ENCODE data around the gene TAF8. TPM values are rescaled to one million over a fixed set of nuclear protein-coding genes. Genes with fewer than 3 reads are reported as not detected.

The TAF8 gene
- 15.9 and 23.6 TPM in 2 replicates for total RNA-seq

GRCh38 chr6:42050297-42051267 is at the start of gene TAF8:
Gene TAF8, plus strand, starts transcription at chr6:42050524. Its CDS starts 18 bp downstream, at chr6:42050542.

Other genes with a start within 250 kb of the TAF8 start
- gene USP49, start 155.1 kb upstream of the TAF8 start, total RNA-seq: 0.35 and 1.7 TPM in 2 replicates
- 20.4 and 37.8 TPM in 2 replicates for gene MED20, start 129.4 kb upstream of the TAF8 start, total RNA-seq
- gene BYSL, start 129.0 kb upstream of the TAF8 start, total RNA-seq: 6.2 and 6.3 TPM in 2 replicates
- gene CCND3, start 108.7 kb upstream of the TAF8 start, total RNA-seq: 118 and 119 TPM in 2 replicates
- gene C6orf132, start 92.1 kb downstream of the TAF8 start, total RNA-seq: 3.0 and 6.9 TPM in 2 replicates
- gene GUCA1A, start 122.8 kb downstream of the TAF8 start, total RNA-seq: 0.58 and 1.2 TPM in 2 replicates
- 0.58 TPM in 1 of 2 replicates, not detected in the other for gene GUCA1B, start 144.4 kb downstream of the TAF8 start, total RNA-seq
- gene MRPS10, start 167.3 kb downstream of the TAF8 start, total RNA-seq: 62.3 and 68.8 TPM in 2 replicates